ENCODE measurements around the gene CSAD. TPM values are rescaled to one million over a fixed set of nuclear protein-coding genes. Genes with fewer than 3 reads are reported as not detected.

CSAD gene
- total and polyA plus RNA-seq, 2 of the 13 experiments (the other 11 are each of a cell fraction or from before 2014, with no cell fraction given): 7.2 to 23.5 TPM

DNA sequence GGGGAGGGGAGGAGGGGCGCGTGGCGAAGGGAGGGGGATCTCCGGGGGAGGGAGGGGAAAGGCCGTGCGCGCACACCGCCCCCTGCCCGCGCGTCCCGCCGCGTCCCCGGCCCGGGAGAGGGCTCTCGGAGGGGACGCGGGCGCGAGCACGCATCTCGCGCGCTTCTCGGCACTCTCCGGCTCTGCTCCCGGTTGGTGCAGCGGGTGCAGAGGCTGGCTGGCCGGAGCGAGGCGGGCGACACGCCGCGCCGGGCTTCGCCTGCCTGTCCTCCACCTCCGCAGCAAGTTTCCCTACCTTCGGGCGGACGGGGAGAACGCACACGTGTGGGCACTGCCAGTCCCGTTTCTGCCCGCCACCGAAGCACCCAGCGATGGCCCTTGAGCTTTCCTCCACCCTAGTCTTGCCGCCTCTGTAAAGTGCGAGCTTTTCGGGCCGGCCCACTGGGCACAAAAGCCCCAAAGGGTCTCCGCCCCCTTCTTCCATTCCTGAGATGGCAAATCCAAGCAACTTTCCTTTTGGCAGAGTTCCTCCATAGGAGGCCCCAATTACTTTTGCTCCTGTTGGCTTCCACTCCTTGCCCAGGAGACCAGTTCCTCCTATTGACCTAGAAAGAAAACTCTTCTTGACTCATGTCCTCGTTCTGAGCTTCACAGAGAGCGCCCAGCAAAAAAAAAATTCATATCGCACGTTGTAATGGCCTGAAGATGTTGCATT is 363 bp upstream of the CSAD start (continued):
- TF ChIP-seq ZBTB49 (CRISPR knock-in tag; IDR thresholded peaks at IDR 0.05; ENCODE audit: borderline replicate concordance): no peak
- TF ChIP-seq, protein P1, sequence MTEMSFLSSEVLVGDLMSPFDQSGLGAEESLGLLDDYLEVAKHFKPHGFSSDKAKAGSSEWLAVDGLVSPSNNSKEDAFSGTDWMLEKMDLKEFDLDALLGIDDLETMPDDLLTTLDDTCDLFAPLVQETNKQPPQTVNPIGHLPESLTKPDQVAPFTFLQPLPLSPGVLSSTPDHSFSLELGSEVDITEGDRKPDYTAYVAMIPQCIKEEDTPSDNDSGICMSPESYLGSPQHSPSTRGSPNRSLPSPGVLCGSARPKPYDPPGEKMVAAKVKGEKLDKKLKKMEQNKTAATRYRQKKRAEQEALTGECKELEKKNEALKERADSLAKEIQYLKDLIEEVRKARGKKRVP (CRISPR knock-in tag; IDR thresholded peaks at IDR 0.05): no peak
- TF ChIP-seq, protein P2, sequence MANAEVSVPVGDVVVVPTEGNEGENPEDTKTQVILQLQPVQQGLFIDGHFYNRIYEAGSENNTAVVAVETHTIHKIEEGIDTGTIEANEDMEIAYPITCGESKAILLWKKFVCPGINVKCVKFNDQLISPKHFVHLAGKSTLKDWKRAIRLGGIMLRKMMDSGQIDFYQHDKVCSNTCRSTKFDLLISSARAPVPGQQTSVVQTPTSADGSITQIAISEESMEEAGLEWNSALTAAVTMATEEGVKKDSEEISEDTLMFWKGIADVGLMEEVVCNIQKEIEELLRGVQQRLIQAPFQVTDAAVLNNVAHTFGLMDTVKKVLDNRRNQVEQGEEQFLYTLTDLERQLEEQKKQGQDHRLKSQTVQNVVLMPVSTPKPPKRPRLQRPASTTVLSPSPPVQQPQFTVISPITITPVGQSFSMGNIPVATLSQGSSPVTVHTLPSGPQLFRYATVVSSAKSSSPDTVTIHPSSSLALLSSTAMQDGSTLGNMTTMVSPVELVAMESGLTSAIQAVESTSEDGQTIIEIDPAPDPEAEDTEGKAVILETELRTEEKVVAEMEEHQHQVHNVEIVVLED (CRISPR knock-in tag; IDR thresholded peaks at IDR 0.05; ENCODE audit: borderline replicate concordance): peak; percentile 77
- TF ChIP-seq REL (CRISPR knock-in tag; conservative IDR thresholded peaks at IDR 0.05): peak; percentile 74; the same call in 1 of the 2 replicates
- peak; percentile 64; the same call in 1 of the 2 replicates for TF ChIP-seq ZNF878 (CRISPR knock-in tag; IDR thresholded peaks at IDR 0.05)
- 0 out of 2 replicates have a peak, but pooled peaks have one; percentile 3 for TF ChIP-seq ARID5B (CRISPR knock-in tag; IDR thresholded peaks at IDR 0.05)
- TF ChIP-seq, protein P3, sequence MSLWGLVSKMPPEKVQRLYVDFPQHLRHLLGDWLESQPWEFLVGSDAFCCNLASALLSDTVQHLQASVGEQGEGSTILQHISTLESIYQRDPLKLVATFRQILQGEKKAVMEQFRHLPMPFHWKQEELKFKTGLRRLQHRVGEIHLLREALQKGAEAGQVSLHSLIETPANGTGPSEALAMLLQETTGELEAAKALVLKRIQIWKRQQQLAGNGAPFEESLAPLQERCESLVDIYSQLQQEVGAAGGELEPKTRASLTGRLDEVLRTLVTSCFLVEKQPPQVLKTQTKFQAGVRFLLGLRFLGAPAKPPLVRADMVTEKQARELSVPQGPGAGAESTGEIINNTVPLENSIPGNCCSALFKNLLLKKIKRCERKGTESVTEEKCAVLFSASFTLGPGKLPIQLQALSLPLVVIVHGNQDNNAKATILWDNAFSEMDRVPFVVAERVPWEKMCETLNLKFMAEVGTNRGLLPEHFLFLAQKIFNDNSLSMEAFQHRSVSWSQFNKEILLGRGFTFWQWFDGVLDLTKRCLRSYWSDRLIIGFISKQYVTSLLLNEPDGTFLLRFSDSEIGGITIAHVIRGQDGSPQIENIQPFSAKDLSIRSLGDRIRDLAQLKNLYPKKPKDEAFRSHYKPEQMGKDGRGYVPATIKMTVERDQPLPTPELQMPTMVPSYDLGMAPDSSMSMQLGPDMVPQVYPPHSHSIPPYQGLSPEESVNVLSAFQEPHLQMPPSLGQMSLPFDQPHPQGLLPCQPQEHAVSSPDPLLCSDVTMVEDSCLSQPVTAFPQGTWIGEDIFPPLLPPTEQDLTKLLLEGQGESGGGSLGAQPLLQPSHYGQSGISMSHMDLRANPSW (CRISPR knock-in tag; IDR thresholded peaks at IDR 0.05; ENCODE audit: borderline replicate concordance): no peak
- 0 out of 2 replicates have a peak, but pooled peaks have one; percentile 7 for TF ChIP-seq POGZ (CRISPR knock-in tag; IDR thresholded peaks at IDR 0.05)
- TF ChIP-seq, protein P4, sequence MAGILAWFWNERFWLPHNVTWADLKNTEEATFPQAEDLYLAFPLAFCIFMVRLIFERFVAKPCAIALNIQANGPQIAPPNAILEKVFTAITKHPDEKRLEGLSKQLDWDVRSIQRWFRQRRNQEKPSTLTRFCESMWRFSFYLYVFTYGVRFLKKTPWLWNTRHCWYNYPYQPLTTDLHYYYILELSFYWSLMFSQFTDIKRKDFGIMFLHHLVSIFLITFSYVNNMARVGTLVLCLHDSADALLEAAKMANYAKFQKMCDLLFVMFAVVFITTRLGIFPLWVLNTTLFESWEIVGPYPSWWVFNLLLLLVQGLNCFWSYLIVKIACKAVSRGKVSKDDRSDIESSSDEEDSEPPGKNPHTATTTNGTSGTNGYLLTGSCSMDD (CRISPR knock-in tag; IDR thresholded peaks at IDR 0.05): no peak
- no peak for TF ChIP-seq ZNF460 (CRISPR knock-in tag; IDR thresholded peaks at IDR 0.05; ENCODE audit: borderline replicate concordance)
- TF ChIP-seq ASH2L (IDR thresholded peaks at IDR 0.05; ENCODE audit: insufficient read length, low read depth, low read length): peak; percentile 10
- TF ChIP-seq HOXA5 (CRISPR knock-in tag; IDR thresholded peaks at IDR 0.05): peak; percentile 85

Measured in HepG2 (cell line).